ELF-1 (cell line): Measurements from ENCODE around the gene RNFT2.

ENCODE experiments used
- DNase-seq: peaks from one replicate; pipeline ENCODE4 v3.0.0-alpha.2; 2016; ENCODE audit warnings: low read depth, low spot score

The RNFT2 gene, protein sequence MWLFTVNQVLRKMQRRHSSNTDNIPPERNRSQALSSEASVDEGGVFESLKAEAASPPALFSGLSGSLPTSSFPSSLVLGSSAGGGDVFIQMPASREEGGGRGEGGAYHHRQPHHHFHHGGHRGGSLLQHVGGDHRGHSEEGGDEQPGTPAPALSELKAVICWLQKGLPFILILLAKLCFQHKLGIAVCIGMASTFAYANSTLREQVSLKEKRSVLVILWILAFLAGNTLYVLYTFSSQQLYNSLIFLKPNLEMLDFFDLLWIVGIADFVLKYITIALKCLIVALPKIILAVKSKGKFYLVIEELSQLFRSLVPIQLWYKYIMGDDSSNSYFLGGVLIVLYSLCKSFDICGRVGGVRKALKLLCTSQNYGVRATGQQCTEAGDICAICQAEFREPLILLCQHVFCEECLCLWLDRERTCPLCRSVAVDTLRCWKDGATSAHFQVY

GRCh38 chr12:116737774-116738657, at the start of gene RNFT2, which contains the start of gene SPRING1:
Gene RNFT2, plus strand, starts transcription at chr12:116738315. Its CDS starts 2,183 bp downstream, at chr12:116740498.
Gene SPRING1, minus strand, starts transcription at chr12:116738069. Its CDS starts 169 bp downstream, at chr12:116737900.
- peak; percentile 99 for DNase-seq

DNA sequence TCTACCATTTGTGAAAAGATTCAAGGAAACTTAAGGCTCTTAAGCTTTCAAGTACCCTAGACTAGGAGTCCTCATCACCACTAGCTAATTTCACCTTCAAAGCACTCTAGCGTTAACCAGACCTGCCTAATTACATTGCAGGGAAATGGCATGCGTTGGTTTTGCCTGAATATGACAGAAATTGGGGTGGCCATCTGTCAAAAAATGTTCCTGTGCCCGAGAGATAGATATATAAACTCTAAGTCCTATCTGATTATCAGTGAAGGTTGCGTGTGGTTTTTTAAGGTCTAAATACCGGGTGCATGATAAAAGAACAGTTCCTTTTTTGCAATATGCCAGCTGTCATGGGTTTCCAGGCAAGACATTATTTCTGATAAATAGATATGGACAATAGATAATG, 48.6 kb upstream of the RNFT2 start:
- no peak for DNase-seq

DNA sequence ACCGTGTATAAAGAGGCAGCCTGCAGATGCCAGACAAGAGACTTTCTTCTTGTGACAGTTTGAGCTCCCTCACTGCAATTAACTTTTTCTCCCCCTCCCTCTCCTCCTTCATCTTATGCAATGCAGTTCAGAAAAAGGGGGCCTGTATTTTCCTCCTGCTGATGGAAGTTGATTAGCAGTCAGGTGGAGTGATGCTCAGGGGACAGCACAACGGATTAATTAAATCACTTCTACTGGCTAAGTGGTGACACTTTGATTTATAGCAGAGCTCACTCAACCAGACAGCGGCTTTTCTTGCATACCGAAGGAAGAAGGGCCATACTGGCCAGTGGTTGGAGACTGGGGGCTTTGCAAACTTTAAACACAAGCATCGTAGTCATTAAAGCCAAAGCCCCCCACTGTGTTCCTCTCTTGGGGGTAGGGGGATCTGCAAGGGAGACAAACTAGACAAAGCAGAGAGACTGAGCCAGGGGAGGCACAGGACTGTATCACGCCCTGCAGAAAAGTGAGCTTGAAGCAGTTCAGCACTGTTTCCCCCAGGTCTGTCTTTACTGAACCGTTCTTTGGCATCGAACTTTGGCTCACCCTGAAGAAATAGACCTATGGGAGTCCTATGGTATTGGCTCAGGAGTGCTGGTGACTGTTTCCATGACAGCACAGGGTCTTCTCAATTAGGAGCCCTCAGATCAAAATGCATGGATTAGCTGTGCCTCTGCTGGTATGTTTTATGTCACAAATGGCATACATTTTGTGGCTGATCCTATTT, 48.0 kb upstream of the RNFT2 start:
- DNase-seq, result peak; percentile 51

DNA sequence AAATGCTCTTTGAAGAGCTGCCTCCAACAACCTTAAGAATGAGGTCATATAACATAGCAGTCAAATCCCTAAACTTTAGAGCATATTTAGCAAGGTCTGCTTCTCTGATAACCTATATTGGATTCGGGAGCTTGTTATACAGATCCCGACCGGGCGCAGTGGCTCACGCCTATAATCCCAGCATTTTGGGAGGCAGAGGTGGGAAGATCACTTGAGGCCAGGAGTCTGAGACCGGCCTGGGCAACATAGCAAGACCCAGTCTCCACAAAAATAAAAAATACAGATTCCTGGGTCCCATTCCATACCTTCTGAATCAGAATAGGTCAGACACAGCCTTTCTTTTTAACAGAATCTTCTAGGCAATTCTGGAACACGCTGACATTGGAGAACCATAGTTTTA, 46.9 kb upstream of the RNFT2 start:
- no peak for DNase-seq

GRCh38 chr12:116691636-116692035, 46.5 kb upstream of the RNFT2 start:
- no peak for DNase-seq

- DNase-seq, result no peak
Observed at GRCh38 chr12:116692605-116693004, 45.5 kb upstream of the RNFT2 start.

GRCh38 chr12:116693286-116694227, 44.6 kb upstream of the RNFT2 start:
- peak; percentile 34 for DNase-seq

DNA sequence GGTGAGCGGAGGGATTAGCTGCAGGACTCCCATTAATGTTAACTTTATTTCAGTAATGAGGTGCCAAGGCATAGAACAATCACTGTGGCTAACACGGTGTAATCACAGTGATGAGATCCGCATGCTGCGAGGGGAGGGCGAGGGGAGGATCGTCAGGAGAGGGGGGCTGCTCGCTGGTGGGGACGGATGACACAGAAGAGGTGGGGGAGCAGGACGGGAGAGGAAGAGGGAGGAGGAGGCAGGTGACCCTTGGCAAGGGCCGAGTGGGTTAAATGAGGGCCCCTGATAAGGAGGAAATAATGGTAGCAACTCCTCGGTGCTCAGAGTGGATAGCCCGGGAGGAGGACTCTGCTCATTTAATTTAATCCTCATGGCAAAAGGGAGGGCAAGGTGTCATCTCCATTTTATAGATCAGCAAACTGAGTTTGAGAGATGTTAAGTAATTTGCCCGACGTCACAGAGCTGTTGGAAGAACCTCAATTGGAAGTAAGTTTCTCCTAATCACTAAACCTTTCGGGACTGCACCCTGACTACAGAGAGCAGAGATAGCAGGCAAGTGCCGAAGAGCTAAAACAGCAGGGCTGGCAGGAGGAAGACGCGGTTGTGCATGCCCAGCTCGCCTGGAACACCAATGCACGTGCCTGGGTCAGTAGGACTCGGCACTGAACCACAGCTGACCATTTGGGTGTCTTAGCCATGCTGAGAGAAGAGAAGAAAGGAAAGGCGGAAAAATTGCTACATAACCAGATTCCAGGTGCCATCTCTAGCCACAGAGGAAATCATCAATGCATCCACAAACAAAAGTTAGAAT, 43.3 kb upstream of the RNFT2 start:
- DNase-seq, result no peak

DNA sequence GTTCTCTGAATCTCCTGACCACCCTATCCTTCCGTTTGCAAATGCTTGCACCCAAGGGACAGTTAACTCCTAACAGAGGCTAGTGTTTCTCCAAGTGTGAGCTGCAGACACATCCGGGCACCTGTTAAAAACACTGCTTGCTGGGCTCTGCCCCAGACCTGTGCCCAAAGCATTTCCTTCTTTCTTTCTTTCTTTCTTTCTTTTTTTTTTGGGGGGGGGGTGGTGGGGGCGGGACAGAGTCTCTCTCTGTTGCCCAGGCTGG, 42.7 kb upstream of the RNFT2 start:
- DNase-seq, result no peak

DNA sequence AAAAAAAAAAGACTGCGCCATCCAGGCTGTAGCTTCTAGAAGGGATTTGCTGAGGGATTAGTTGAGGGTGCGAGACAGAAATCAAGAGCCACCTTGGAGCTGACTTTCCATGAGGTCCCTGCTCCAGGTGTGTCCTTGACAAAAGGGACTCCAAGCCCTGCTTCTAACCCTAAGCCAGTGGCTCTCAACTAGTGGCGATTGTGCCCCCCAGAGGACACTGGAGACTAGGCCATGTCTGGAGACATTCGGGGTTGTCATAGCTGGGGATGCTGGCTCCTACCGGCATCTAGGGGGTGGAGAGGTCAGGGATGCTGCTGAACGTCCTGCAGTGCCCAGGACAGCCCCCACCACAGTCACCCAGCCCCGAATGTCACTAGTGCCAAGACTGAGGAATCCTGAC, 40.8 kb upstream of the RNFT2 start:
- DNase-seq, result peak; percentile 61

DNA sequence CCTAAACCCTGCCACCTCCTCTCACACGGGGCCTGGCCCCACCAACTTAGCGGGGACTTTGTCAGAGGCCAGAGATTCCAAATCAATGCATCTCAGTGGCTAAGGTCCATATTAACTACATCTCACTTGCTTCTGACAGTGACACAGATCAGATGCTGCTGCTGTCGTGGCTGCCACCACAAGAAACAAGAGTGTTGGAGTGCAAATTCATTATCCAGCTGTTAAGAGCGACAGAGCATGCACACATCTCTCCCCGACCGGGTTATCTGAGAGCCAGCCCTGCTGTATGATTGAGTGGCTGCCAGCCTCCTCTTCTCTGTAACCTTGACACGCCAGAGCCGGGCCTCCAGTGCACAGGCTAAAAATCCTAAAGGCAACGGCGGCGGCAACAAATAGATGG, 40.4 kb upstream of the RNFT2 start:
- no peak for DNase-seq

DNA sequence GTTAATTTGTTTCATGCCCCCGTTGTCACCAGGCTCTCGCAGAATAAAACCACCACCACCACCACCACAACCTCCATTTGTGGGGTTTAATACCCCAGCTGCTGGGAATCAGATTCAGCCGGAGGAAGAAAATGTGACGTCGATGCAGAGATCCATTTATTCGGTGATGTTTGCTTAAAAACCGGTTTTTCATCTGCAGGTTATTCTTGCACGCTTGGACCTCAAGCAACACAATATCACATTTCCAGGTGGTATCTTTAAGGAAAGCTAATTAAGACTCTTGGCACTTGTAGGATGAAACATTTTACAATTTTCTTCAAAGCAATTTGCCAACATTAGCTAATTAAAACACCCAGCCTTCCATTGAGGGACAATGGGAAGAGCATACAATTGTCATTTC, 40.0 kb upstream of the RNFT2 start:
- no peak for DNase-seq

DNA sequence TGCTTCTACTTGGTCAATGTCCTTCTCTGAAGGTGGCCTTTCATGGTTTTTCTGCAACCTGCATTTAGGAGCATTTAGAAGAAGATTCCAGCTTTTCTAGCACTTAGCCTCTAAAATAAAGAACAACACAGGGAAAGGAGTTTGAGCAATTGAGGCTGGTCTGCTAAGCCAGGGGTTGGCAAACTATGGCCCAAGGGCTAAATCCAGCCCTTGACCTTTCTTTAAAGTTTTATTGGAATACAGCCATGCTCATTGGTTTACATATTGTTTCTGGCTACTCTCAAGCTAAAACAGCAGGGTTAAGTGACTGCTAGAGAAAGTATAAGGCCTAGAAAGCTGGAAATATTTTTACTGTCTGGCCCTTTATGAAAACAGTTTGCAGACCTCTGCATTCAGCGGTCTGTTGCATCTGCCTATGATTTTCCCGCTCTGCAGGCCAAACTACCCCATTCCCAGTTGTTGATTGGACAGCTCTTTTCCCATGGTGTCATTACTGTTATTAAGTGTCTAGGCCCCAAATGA, 39.5 kb upstream of the RNFT2 start:
- DNase-seq, result no peak

DNA sequence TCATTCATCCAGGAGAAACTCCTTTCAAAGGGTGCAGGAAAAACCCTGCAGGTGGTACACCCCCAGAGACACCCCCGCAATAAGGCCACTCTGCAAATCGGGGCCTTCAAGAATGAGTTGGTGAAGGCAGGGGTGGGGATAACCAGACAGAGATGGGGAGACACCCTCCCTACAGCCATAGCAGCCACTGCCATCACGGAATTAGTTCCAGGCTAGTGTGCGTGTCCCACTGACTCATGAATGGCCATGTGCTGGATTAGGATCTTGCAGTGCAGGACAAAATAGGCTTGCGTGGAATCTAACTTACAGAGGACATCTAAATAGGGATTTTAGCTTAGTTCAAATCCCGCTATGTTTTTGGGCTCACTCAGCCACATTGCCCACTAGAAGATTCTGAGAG, 38.0 kb upstream of the RNFT2 start:
- no peak for DNase-seq

DNA sequence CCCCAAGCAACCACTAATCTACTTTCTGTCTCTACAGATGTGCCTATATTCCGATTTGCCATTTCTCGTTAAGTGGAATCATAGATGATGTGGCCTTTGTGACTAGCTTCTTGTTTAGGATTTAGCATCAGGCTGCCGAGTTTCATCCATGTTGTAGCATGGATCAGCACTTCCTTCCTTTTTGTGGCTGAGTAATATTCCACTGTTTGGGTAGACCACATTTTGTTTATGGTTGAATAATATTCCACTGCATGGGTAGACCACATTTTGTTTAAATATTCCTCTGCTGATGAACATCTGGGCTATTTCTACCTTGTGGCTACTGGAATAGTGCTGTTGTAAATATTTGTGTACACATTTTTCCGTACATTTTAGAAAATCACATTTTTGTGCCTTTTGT, 36.7 kb upstream of the RNFT2 start:
- no peak for DNase-seq

GRCh38 chr12:116703214-116703795, 34.8 kb upstream of the RNFT2 start:
- DNase-seq, result peak; percentile 73

DNA sequence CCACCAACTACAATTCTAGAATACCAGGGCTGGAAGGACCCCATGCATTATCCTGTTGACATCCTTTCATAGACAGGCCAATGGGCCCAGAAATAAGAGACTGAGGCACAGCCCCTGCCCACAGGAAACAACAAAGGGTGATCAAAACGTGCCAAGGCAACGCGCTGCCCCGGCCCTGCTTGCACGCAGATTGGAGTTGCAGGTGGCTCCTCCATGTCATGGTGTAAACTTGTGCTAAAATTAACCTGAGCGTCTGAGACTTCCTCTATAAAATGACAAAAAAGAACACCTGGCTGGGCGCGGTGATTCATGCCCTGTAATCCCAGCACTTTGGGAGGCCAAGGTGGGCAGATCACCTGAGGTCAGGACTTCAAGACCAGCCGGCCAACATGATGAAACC, 30.4 kb upstream of the RNFT2 start:
- no peak for DNase-seq

GRCh38 chr12:116708826-116709756, 29.0 kb upstream of the RNFT2 start:
- DNase-seq, result peak; percentile 38
